ENCODE results near the gene HCN3.
"Not testable (repeated sequence)": the region's sequence is repeated elsewhere in the genome, so short reads cannot be mapped to it uniquely, and the experiment has no call there.

Gene HCN3

GRCh38 chr1:155287987-155288543 lies 10.8 kb downstream of the HCN3 start:
- no peak overlapping the region for H3K4me3 ChIP-seq (ENCODE audit: low read depth, low read length)
- H2AFZ ChIP-seq: no peak overlapping the region
- no peaks in the 10 kb centered on the region for H3K36me3 ChIP-seq (ENCODE audit: control insufficient read depth, insufficient read depth, low read length)
- H3K27me3 ChIP-seq (ENCODE audit: control insufficient read depth, insufficient read depth, low read length): no peaks in the 10 kb centered on the region
- no peaks in the 10 kb centered on the region for H3K79me2 ChIP-seq
- H3K27ac ChIP-seq: no peak overlapping the region
- TF ChIP-seq CTCF (IDR thresholded peaks at IDR 0.05): no peak
- no peak overlapping the region for H3K4me2 ChIP-seq (ENCODE audit: low read length)
- no peaks in the 10 kb centered on the region for H3K4me1 ChIP-seq
- no peaks in the 10 kb centered on the region for H3K9me3 ChIP-seq (ENCODE audit: control insufficient read depth, low read length)
- H3K9ac ChIP-seq: no peak overlapping the region

GRCh38 chr1:155291006-155291405 lies 13.7 kb downstream of the HCN3 start:
- not testable (repeated sequence) for H3K4me3 ChIP-seq (ENCODE audit: low read depth, low read length); H3K79me2 ChIP-seq; H3K9me3 ChIP-seq (ENCODE audit: control insufficient read depth, low read length); H3K9ac ChIP-seq; H3K4me1 ChIP-seq; H3K27me3 ChIP-seq (ENCODE audit: control insufficient read depth, insufficient read depth, low read length); H3K36me3 ChIP-seq (ENCODE audit: control insufficient read depth, insufficient read depth, low read length); H2AFZ ChIP-seq; H3K27ac ChIP-seq; H3K4me2 ChIP-seq (ENCODE audit: low read length)

GRCh38 chr1:155293086-155293749 lies 16.0 kb downstream of the HCN3 start:
- Histone ChIP-seq H3K27me3 (ENCODE audit: control insufficient read depth, insufficient read depth, low read length) (no peaks in the 10 kb centered on the region), H3K4me2 (ENCODE audit: low read length) (no peak overlapping the region), H3K36me3 (ENCODE audit: control insufficient read depth, insufficient read depth, low read length) (no peaks in the 10 kb centered on the region), H3K79me2 (no peaks in the 10 kb centered on the region), H3K4me3 (ENCODE audit: low read depth, low read length) (no peak overlapping the region), H3K27ac (no peak overlapping the region), H3K4me1 (no peaks in the 10 kb centered on the region), H3K9ac (no peak overlapping the region), H2AFZ (no peak overlapping the region), H3K9me3 (ENCODE audit: control insufficient read depth, low read length) (no peaks in the 10 kb centered on the region)
- TF ChIP-seq CTCF (IDR thresholded peaks at IDR 0.05): no peak

GRCh38 chr1:155294520-155295182 lies 17.4 kb downstream of the HCN3 start:
- Histone ChIP-seq H2AFZ (peak overlapping the region; percentile 58), H3K4me1 (no peaks in the 10 kb centered on the region), H3K27ac (no peak overlapping the region), H3K4me2 (ENCODE audit: low read length) (no peak overlapping the region), H3K36me3 (ENCODE audit: control insufficient read depth, insufficient read depth, low read length) (no peaks in the 10 kb centered on the region), H3K9me3 (ENCODE audit: control insufficient read depth, low read length) (no peaks in the 10 kb centered on the region), H3K27me3 (ENCODE audit: control insufficient read depth, insufficient read depth, low read length) (no peaks in the 10 kb centered on the region), H3K9ac (no peak overlapping the region), H3K79me2 (no peaks in the 10 kb centered on the region), H3K4me3 (ENCODE audit: low read depth, low read length) (no peak overlapping the region)
- no peak for TF ChIP-seq CTCF (IDR thresholded peaks at IDR 0.05)

- Histone ChIP-seq H3K4me3 (ENCODE audit: low read depth, low read length) (no peak overlapping the region), H3K9me3 (ENCODE audit: control insufficient read depth, low read length) (no peaks in the 10 kb centered on the region), H3K27me3 (ENCODE audit: control insufficient read depth, insufficient read depth, low read length) (no peaks in the 10 kb centered on the region), H3K27ac (no peak overlapping the region), H3K79me2 (no peaks in the 10 kb centered on the region), H3K4me1 (no peaks in the 10 kb centered on the region), H3K9ac (no peak overlapping the region), H2AFZ (peak overlapping the region; percentile 58), H3K36me3 (ENCODE audit: control insufficient read depth, insufficient read depth, low read length) (no peaks in the 10 kb centered on the region), H3K4me2 (ENCODE audit: low read length) (no peak overlapping the region)
- TF ChIP-seq CTCF (IDR thresholded peaks at IDR 0.05): no peak
Measured at GRCh38 chr1:155295183-155295941, 18.1 kb downstream of the HCN3 start.
